ENCODE results near the gene TERF2IP.

GRCh38 chr16:75644240-75645012, 3.1 kb upstream of the TERF2IP start:
- TF ChIP-seq CTCF (IDR thresholded peaks at IDR 0.05): no peak
- no peak for TF ChIP-seq EP300 (IDR thresholded peaks at IDR 0.05)
- TF ChIP-seq POLR2A (IDR thresholded peaks at IDR 0.05): no peak
